Measurements from ENCODE around the gene CYP2R1.

Gene CYP2R1

DNA sequence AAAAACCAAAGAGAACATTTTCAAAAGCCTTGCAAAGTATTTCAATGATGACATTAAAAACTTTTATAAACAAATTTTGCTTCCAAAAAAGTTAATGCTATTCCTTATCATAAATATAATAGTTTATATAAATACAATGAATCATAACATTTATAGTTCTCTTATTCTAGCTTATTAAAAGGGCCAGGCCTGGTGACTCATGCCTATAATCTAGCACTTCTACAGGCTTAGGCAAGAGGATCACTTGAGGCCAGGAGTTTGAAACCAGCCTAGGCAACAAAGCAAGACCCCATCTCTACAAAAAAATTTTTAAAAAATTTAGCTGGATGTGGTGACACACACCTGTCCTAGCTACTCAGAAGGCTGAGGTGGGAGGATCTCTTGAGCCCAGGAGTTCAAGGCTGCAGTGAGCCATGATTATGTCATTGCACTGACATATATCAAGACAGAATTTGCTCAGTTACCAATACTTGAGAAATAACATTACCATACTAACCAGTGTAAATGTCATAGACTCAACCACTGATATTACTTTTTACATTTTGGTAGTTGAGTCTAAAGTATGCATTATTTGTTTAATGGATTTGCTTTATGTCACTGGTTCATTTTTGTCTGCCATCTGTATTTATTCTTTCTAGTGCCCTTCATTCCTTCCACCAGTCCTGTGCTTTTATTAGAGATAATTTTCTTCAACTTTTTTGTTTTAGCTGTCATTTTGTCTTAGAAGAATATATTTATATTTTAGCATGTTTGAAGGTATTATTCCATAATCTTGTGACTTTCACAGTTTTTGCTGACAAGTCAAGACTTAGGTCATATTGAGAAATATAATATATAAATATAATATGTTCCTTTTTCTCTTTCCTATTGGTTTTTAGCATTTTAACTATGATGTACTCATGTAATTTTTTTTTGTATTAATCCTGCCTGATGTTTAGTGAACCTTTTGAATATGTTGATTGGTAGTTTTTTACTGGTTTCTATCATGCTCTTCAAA is 56.2 kb downstream of the CYP2R1 start:
- DNase-seq (ENCODE audit: low spot score) = no peak
- TF ChIP-seq, protein P1, sequence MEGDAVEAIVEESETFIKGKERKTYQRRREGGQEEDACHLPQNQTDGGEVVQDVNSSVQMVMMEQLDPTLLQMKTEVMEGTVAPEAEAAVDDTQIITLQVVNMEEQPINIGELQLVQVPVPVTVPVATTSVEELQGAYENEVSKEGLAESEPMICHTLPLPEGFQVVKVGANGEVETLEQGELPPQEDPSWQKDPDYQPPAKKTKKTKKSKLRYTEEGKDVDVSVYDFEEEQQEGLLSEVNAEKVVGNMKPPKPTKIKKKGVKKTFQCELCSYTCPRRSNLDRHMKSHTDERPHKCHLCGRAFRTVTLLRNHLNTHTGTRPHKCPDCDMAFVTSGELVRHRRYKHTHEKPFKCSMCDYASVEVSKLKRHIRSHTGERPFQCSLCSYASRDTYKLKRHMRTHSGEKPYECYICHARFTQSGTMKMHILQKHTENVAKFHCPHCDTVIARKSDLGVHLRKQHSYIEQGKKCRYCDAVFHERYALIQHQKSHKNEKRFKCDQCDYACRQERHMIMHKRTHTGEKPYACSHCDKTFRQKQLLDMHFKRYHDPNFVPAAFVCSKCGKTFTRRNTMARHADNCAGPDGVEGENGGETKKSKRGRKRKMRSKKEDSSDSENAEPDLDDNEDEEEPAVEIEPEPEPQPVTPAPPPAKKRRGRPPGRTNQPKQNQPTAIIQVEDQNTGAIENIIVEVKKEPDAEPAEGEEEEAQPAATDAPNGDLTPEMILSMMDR (IDR thresholded peaks at IDR 0.05; ENCODE audit: extremely low read depth, insufficient read depth, missing control alignments) = no peak
- in situ Hi-C loops (cut with MboI; ENCODE audit: low pct_unique_long_range_greater_than_20kb, low sequenced_read_pairs, unreplicated experiment) = no loop called here
